ENCODE results near the gene LAMB4. TPM values are rescaled to one million over a fixed set of nuclear protein-coding genes. Genes with fewer than 3 reads are reported as not detected.
A peak's percentile ranks its signal among the peaks of the same experiment; 100 is the strongest.

Gene LAMB4
- polyA plus RNA-seq, 12 donors = 0.27 to 24.3 (median 0.50) TPM; not detected in 2

GRCh38 chr7:108079276-108079647 is 50.9 kb downstream of the LAMB4 start:
- no peak for DNase-seq

- DNase-seq = no peak
Observed at GRCh38 chr7:108078691-108079090, 51.5 kb downstream of the LAMB4 start.

- DNase-seq = no peak
Observed at GRCh38 chr7:108078211-108078673, 51.9 kb downstream of the LAMB4 start.

GRCh38 chr7:108077709-108078108 is 52.5 kb downstream of the LAMB4 start:
- DNase-seq = no peak

GRCh38 chr7:108076156-108076555 is 54.0 kb downstream of the LAMB4 start:
- no peak for DNase-seq

GRCh38 chr7:108073305-108074070 is 56.7 kb downstream of the LAMB4 start:
- no peak for DNase-seq

GRCh38 chr7:108072739-108073138 is 57.4 kb downstream of the LAMB4 start:
- DNase-seq = no peak

GRCh38 chr7:108072116-108072515 is 58.0 kb downstream of the LAMB4 start:
- DNase-seq = no peak

GRCh38 chr7:108071551-108071950 is 58.6 kb downstream of the LAMB4 start:
- no peak for DNase-seq

GRCh38 chr7:108069646-108070045 is 60.5 kb downstream of the LAMB4 start:
- no peak for DNase-seq

- DNase-seq = no peak
Observed at GRCh38 chr7:108067844-108068243, 62.3 kb downstream of the LAMB4 start.

GRCh38 chr7:108066486-108066885 is 63.7 kb downstream of the LAMB4 start:
- DNase-seq = no peak

GRCh38 chr7:108063520-108063933 is 66.6 kb downstream of the LAMB4 start:
- no peak for DNase-seq

- no peak for DNase-seq
Observed at GRCh38 chr7:108062250-108063014, 67.7 kb downstream of the LAMB4 start.

GRCh38 chr7:108059526-108059925 is 70.6 kb downstream of the LAMB4 start:
- DNase-seq = no peak

GRCh38 chr7:108057951-108058481 is 72.1 kb downstream of the LAMB4 start:
- DNase-seq = peak; percentile 87

- DNase-seq = no peak
Observed at GRCh38 chr7:108055611-108056021, 74.5 kb downstream of the LAMB4 start.

GRCh38 chr7:108054537-108054936 is 75.6 kb downstream of the LAMB4 start:
- DNase-seq = no peak

- DNase-seq = no peak
Observed at GRCh38 chr7:108053250-108053649, 76.9 kb downstream of the LAMB4 start.

- DNase-seq = no peak
Observed at GRCh38 chr7:108051454-108051853, 78.7 kb downstream of the LAMB4 start.

- no peak for DNase-seq
Observed at GRCh38 chr7:108049962-108050361, 80.2 kb downstream of the LAMB4 start.

- no peak for DNase-seq
Observed at GRCh38 chr7:108048422-108048821, 81.7 kb downstream of the LAMB4 start.

GRCh38 chr7:108046952-108047506 is 83.1 kb downstream of the LAMB4 start:
- no peak for DNase-seq
